ENCODE results near the gene LCT.
A peak's percentile ranks its signal among the peaks of the same experiment; 100 is the strongest.

LCT gene

DNA sequence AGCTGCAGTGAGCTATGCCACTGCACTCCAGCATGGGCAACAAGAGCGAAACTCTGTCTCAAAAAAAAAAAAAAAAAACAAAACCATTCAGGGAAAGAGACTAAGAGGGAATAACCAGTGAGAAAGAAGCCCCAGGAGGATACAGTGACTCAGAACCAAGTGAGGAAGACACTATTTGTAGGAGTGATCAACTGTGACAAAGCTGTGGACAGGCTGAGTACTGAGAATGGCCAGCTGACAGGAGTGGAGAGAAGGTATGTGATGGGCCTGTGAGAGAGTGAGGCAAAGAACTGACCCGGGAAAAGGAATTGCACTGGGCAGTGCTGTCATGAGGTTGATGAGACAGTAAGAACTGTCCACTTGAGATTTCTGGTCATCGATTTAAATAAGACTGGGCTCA lies 6.7 kb upstream of the LCT start:
- TF ChIP-seq POLR2AphosphoS5 (IDR thresholded peaks at IDR 0.05; ENCODE audit: low read depth) (no peak), GABPA (IDR thresholded peaks at IDR 0.05; ENCODE audit: low read depth) (no peak), SPI1 (IDR thresholded peaks at IDR 0.05; ENCODE audit: borderline replicate concordance, low read depth) (no peak)
- TF ChIP-seq, protein P1, sequence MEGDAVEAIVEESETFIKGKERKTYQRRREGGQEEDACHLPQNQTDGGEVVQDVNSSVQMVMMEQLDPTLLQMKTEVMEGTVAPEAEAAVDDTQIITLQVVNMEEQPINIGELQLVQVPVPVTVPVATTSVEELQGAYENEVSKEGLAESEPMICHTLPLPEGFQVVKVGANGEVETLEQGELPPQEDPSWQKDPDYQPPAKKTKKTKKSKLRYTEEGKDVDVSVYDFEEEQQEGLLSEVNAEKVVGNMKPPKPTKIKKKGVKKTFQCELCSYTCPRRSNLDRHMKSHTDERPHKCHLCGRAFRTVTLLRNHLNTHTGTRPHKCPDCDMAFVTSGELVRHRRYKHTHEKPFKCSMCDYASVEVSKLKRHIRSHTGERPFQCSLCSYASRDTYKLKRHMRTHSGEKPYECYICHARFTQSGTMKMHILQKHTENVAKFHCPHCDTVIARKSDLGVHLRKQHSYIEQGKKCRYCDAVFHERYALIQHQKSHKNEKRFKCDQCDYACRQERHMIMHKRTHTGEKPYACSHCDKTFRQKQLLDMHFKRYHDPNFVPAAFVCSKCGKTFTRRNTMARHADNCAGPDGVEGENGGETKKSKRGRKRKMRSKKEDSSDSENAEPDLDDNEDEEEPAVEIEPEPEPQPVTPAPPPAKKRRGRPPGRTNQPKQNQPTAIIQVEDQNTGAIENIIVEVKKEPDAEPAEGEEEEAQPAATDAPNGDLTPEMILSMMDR (IDR thresholded peaks at IDR 0.05; ENCODE audit: insufficient read depth, low read length): no peak
- TF ChIP-seq, protein P2, sequence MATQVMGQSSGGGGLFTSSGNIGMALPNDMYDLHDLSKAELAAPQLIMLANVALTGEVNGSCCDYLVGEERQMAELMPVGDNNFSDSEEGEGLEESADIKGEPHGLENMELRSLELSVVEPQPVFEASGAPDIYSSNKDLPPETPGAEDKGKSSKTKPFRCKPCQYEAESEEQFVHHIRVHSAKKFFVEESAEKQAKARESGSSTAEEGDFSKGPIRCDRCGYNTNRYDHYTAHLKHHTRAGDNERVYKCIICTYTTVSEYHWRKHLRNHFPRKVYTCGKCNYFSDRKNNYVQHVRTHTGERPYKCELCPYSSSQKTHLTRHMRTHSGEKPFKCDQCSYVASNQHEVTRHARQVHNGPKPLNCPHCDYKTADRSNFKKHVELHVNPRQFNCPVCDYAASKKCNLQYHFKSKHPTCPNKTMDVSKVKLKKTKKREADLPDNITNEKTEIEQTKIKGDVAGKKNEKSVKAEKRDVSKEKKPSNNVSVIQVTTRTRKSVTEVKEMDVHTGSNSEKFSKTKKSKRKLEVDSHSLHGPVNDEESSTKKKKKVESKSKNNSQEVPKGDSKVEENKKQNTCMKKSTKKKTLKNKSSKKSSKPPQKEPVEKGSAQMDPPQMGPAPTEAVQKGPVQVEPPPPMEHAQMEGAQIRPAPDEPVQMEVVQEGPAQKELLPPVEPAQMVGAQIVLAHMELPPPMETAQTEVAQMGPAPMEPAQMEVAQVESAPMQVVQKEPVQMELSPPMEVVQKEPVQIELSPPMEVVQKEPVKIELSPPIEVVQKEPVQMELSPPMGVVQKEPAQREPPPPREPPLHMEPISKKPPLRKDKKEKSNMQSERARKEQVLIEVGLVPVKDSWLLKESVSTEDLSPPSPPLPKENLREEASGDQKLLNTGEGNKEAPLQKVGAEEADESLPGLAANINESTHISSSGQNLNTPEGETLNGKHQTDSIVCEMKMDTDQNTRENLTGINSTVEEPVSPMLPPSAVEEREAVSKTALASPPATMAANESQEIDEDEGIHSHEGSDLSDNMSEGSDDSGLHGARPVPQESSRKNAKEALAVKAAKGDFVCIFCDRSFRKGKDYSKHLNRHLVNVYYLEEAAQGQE (IDR thresholded peaks at IDR 0.05; ENCODE audit: insufficient replicate concordance, low read depth): no peak
- Histone ChIP-seq H3K27me3 (ENCODE audit: insufficient read depth, poor library complexity, severe bottlenecking) (no peaks in the 10 kb centered on the region), H3K4me3 (replicated peaks; ENCODE audit: insufficient read depth, low read length) (no peak overlapping the region), H3K27ac (replicated peaks) (no peak overlapping the region)
- no peak for DNase-seq (ENCODE audit: low read depth in 1 of 2, low spot score in 1 of 2)

DNA sequence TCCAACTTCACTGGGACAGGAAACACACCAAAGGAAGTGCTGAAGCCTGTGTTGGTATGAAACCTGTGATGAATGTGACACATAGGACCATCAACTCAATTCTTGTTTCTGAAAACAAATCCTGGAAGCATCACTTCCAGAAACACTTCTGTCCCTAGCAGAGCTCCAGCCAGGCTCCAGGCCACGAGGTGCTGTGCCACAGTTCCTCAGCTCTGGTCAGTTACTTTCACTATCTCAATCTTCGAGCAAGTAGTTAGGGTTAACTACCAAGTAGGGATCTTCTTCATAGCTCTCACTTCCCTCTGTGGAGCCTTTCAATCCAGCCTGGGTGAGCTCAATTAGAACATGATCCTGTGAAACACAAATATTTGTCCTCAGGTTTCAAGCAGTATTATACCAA lies 3.6 kb upstream of the LCT start:
- Histone ChIP-seq H3K27ac (replicated peaks) (no peak overlapping the region), H3K4me3 (replicated peaks; ENCODE audit: insufficient read depth, low read length) (no peak overlapping the region), H3K27me3 (ENCODE audit: insufficient read depth, poor library complexity, severe bottlenecking) (no peaks in the 10 kb centered on the region)
- DNase-seq (ENCODE audit: low read depth in 1 of 2, low spot score in 1 of 2): no peak
- TF ChIP-seq SPI1 (IDR thresholded peaks at IDR 0.05; ENCODE audit: borderline replicate concordance, low read depth): no peak
- TF ChIP-seq, protein P2 (IDR thresholded peaks at IDR 0.05; ENCODE audit: insufficient replicate concordance, low read depth): no peak
- no peak for TF ChIP-seq GABPA (IDR thresholded peaks at IDR 0.05; ENCODE audit: low read depth)

DNA sequence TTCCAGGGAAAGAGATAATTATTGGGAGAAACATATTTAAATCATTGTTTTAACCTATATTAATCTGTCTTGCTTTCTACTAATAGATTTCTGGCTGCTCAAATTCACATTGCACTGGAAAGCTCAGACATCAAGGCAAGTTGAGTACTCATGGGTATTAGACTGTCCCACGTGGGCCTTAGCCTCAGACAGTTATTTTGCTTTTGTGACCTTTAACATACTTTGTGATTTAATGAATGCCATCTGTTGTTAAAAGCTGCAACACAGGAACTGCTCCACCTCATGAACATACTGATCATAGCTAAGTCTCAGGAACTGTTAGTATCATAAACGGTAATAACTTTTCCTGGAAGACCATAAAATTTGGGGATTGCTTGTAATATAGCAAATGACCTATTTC lies 2.7 kb upstream of the LCT start:
- TF ChIP-seq SPI1 (IDR thresholded peaks at IDR 0.05; ENCODE audit: borderline replicate concordance, low read depth) (no peak), POLR2AphosphoS5 (IDR thresholded peaks at IDR 0.05; ENCODE audit: low read depth) (no peak; the same call in 1 of the 2 replicates), GABPA (IDR thresholded peaks at IDR 0.05; ENCODE audit: low read depth) (no peak)
- TF ChIP-seq, protein P2 (IDR thresholded peaks at IDR 0.05; ENCODE audit: insufficient replicate concordance, low read depth): no peak
- H3K4me3 ChIP-seq (replicated peaks; ENCODE audit: insufficient read depth, low read length): no peak overlapping the region
- no peak overlapping the region for H3K27ac ChIP-seq (replicated peaks)
- no peak for DNase-seq (ENCODE audit: low read depth in 1 of 2, low spot score in 1 of 2)
- H3K27me3 ChIP-seq (ENCODE audit: insufficient read depth, poor library complexity, severe bottlenecking): no peaks in the 10 kb centered on the region

DNA sequence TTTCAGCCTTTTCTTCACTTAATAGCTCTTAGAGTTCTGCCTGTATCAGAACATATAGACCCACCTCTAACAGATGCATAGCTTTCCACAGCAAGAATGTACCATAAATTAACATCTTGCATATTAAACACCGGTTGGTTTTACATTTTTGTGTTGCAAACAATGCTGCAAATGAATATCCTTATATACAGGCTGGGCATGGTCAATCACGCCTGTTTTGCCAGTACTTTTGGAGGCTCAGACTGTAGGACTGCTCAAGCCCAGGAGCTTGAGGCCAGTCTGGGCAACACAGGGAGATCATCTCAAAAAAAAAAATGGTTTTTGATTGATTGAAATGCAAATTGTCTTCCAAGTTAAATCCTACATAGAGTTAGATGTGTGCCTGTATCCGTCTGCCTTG lies 1.5 kb upstream of the LCT start:
- Histone ChIP-seq H3K4me3 (replicated peaks; ENCODE audit: insufficient read depth, low read length) (no peak overlapping the region), H3K27me3 (ENCODE audit: insufficient read depth, poor library complexity, severe bottlenecking) (no peaks in the 10 kb centered on the region), H3K27ac (replicated peaks) (no peak overlapping the region)
- TF ChIP-seq POLR2AphosphoS5 (IDR thresholded peaks at IDR 0.05; ENCODE audit: low read depth): peak; percentile 15; the same call in 1 of the 2 replicates
- TF ChIP-seq, protein P2 (IDR thresholded peaks at IDR 0.05; ENCODE audit: insufficient replicate concordance, low read depth): no peak
- DNase-seq (ENCODE audit: low read depth in 1 of 2, low spot score in 1 of 2): no peak
